ENCODE data around the gene RAB5B.
A peak's percentile ranks its signal among the peaks of the same experiment; 100 is the strongest.
"Not testable (repeated sequence)": the region's sequence is repeated elsewhere in the genome, so short reads cannot be mapped to it uniquely, and the experiment has no call there.

Gene RAB5B

DNA sequence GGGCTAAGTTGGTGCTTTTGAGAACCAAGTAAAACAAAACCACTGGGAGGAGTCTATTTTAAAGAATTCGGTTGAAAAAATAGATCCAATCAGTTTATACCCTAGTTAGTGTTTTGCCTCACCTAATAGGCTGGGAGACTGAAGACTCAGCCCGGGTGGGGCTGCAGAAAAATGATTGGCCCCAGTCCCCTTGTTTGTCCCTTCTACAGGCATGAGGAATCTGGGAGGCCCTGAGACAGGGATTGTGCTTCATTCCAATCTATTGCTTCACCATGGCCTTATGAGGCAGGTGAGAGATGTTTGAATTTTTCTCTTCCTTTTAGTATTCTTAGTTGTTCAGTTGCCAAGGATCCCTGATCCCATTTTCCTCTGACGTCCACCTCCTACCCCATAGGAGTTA lies 1.8 kb upstream of the RAB5B start:
- Histone ChIP-seq H3K36me3 (replicated peaks) (no peaks in the 10 kb centered on the region), H3K27ac (peak overlapping the region; percentile 92), H3K4me3 (ENCODE audit: low read depth, low read length) (no peak overlapping the region), H3K27me3 (replicated peaks) (no peaks in the 10 kb centered on the region)
- in situ Hi-C loops (cut with HindIII; ENCODE audit: low pct_ligation_motif_present, low sequenced_read_pairs), result no loop called here
- peak; percentile 46 for DNase-seq
- TF ChIP-seq, protein P1, sequence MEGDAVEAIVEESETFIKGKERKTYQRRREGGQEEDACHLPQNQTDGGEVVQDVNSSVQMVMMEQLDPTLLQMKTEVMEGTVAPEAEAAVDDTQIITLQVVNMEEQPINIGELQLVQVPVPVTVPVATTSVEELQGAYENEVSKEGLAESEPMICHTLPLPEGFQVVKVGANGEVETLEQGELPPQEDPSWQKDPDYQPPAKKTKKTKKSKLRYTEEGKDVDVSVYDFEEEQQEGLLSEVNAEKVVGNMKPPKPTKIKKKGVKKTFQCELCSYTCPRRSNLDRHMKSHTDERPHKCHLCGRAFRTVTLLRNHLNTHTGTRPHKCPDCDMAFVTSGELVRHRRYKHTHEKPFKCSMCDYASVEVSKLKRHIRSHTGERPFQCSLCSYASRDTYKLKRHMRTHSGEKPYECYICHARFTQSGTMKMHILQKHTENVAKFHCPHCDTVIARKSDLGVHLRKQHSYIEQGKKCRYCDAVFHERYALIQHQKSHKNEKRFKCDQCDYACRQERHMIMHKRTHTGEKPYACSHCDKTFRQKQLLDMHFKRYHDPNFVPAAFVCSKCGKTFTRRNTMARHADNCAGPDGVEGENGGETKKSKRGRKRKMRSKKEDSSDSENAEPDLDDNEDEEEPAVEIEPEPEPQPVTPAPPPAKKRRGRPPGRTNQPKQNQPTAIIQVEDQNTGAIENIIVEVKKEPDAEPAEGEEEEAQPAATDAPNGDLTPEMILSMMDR (IDR thresholded peaks at IDR 0.05; ENCODE audit: low read depth, low read length, missing control alignments), result no peak

DNA sequence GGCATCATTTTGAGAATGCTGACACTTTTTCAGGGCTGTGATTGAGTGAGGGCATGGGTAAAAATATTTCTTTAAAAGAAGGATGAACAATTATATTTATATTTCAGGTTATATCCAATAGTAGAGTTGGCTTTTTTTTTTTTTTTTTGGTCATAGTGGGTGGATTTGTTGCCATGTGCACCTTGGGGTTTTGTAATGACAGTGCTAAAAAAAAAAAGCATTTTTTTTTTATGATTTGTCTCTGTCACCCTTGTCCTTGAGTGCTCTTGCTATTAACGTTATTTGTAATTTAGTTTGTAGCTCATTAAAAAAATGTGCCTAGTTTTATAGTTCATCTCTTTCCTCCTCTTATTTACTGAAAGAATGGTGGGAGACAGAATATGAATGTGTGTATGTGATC lies 1.4 kb upstream of the RAB5B start:
- H3K4me3 ChIP-seq (ENCODE audit: low read depth, low read length), result peak overlapping the region; percentile 66
- in situ Hi-C loops (cut with HindIII; ENCODE audit: low pct_ligation_motif_present, low sequenced_read_pairs), result no loop called here
- no peaks in the 10 kb centered on the region for H3K27me3 ChIP-seq (replicated peaks)
- TF ChIP-seq, protein P1 (IDR thresholded peaks at IDR 0.05; ENCODE audit: low read depth, low read length, missing control alignments), result no peak
- peak overlapping the region; percentile 92 for H3K27ac ChIP-seq
- H3K36me3 ChIP-seq (replicated peaks), result no peaks in the 10 kb centered on the region
- DNase-seq, result no peak

DNA sequence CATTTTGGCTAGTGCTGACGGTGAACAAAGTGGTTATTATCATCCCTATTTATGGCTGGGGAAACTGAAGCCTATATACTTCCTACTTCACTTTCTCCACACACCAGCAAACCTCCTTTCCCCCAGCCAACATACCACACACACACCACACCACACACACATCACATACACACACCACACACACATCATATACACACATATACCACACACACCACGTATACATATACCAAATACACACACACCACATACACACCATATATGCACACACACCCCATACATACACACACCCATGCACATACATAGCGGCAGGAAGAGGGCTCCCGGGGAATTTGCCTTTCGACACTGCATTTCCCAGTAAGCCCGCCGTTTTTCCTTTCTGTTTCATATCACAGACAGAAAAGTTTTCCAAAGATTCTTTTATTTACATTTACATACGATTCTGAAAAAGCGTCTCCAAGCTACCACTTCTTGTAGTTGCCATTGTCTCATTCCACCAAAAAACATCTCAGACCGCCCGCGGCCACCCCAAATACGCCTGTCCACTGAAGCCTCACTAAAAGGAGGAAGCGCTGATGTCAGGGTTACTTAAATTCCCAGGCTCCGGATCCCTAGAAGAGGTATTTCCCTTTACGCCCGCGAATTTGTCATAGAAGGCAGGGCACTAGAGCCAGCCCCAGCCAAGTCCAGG lies 823 bp upstream of the RAB5B start:
- H3K4me3 ChIP-seq (ENCODE audit: low read depth, low read length), result peak overlapping the region; percentile 66
- TF ChIP-seq, protein P1 (IDR thresholded peaks at IDR 0.05; ENCODE audit: low read depth, low read length, missing control alignments), result no peak
- in situ Hi-C loops (cut with HindIII; ENCODE audit: low pct_ligation_motif_present, low sequenced_read_pairs), result no loop called here
- no peaks in the 10 kb centered on the region for H3K36me3 ChIP-seq (replicated peaks)
- H3K27ac ChIP-seq, result peak overlapping the region; percentile 92
- no peaks in the 10 kb centered on the region for H3K27me3 ChIP-seq (replicated peaks)
- peak; percentile 46 for DNase-seq

DNA sequence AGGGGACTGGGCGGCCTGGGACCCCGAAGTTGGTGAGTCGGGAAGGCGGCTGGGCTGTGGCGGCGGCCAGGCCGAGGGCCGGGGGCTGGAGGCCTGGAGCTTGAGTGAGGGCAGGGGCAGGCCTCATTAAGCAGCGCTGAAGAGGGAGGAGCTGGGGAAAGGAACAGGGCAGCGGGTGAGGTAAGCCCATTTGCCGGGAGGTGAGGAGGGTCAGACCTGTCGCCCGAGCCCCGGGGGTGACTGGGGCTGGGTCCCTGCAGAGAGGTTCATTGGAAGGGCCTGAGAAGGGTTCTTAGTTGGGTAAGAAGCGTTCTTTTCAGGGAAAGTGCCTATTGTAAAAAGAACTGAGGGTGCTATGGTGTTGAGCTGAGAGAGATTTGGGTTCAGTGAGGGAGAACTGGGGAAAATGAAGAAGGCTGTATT lies 441 bp downstream of the RAB5B start:
- no peaks in the 10 kb centered on the region for H3K27me3 ChIP-seq (replicated peaks)
- in situ Hi-C loops (cut with HindIII; ENCODE audit: low pct_ligation_motif_present, low sequenced_read_pairs), result no loop called here
- H3K27ac ChIP-seq, result peak overlapping the region; percentile 90
- peak; percentile 32 for DNase-seq
- peaks cover 2% of the 10 kb centered on the region for H3K36me3 ChIP-seq (replicated peaks)
- H3K4me3 ChIP-seq (ENCODE audit: low read depth, low read length), result peak overlapping the region; percentile 95
- TF ChIP-seq, protein P1 (IDR thresholded peaks at IDR 0.05; ENCODE audit: low read depth, low read length, missing control alignments), result no peak

GRCh38 chr12:55978393-55978792 lies 4.5 kb downstream of the RAB5B start:
- DNase-seq, result no peak
- Histone ChIP-seq H3K4me3 (ENCODE audit: low read depth, low read length) (no peak overlapping the region), H3K36me3 (replicated peaks) (peaks cover 20% of the 10 kb centered on the region), H3K27ac (no peak overlapping the region), H3K27me3 (replicated peaks) (no peaks in the 10 kb centered on the region)
- TF ChIP-seq, protein P1 (IDR thresholded peaks at IDR 0.05; ENCODE audit: low read depth, low read length, missing control alignments), result no peak
- in situ Hi-C loops (cut with HindIII; ENCODE audit: low pct_ligation_motif_present, low sequenced_read_pairs), result no loop called here

GRCh38 chr12:55979069-55979468 lies 5.2 kb downstream of the RAB5B start:
- H3K36me3 ChIP-seq (replicated peaks), result peaks cover 24% of the 10 kb centered on the region
- no peak overlapping the region for H3K27ac ChIP-seq
- no peak overlapping the region for H3K4me3 ChIP-seq (ENCODE audit: low read depth, low read length)
- DNase-seq, result no peak
- no peaks in the 10 kb centered on the region for H3K27me3 ChIP-seq (replicated peaks)
- TF ChIP-seq, protein P1 (IDR thresholded peaks at IDR 0.05; ENCODE audit: low read depth, low read length, missing control alignments), result no peak
- in situ Hi-C loops (cut with HindIII; ENCODE audit: low pct_ligation_motif_present, low sequenced_read_pairs), result no loop called here

DNA sequence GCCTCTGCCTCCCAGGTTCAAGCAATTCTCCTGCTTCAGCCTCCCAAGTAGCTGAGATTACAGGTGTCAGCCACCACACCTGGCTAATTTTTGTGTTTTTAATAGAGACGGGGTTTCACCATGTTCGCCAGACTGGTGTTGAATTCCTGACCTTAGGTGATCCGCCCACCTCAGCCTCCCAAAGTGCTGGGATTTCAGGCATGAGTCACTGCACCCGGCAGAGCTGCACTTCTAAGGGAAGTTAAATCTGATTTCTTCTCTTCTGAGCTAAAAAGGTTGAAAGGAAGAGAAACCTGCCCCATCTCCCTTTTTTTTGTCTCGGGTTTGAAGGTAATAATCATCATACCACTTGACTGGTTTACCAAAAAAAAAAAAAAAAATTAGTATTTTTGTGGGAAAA lies 8.0 kb downstream of the RAB5B start:
- DNase-seq, result peak; percentile 25
- in situ Hi-C loops (cut with HindIII; ENCODE audit: low pct_ligation_motif_present, low sequenced_read_pairs); H3K27ac ChIP-seq; H3K4me3 ChIP-seq (ENCODE audit: low read depth, low read length); H3K27me3 ChIP-seq (replicated peaks): not testable (repeated sequence)
- peaks cover 39% of the 10 kb centered on the region for H3K36me3 ChIP-seq (replicated peaks)

All from brain microvascular endothelial cell (primary cell).